ENCODE measurements around the gene MYO9B.
A peak's percentile ranks its signal among the peaks of the same experiment; 100 is the strongest.

The MYO9B gene

GRCh38 chr19:17213334-17213733 lies 137.8 kb downstream of the MYO9B start:
- no peak for DNase-seq (ENCODE audit: low read depth in 2 of 2)

GRCh38 chr19:17214508-17215126 lies 139.0 kb downstream of the MYO9B start:
- no peak for DNase-seq (ENCODE audit: low read depth in 2 of 2)

GRCh38 chr19:17215127-17215971 lies 139.8 kb downstream of the MYO9B start, which contains the start of gene USE1:
USE1 (plus strand) TSS chr19:17215357; CDS start chr19:17215406, 49 bp downstream.
- peak; percentile 71 to 78 for DNase-seq (ENCODE audit: low read depth in 2 of 2)

GRCh38 chr19:17216058-17216670 lies 140.6 kb downstream of the MYO9B start:
- no peak for DNase-seq (ENCODE audit: low read depth in 2 of 2)

GRCh38 chr19:17219286-17219685 lies 143.7 kb downstream of the MYO9B start:
- DNase-seq (ENCODE audit: low read depth in 2 of 2) = no peak

- no peak for DNase-seq (ENCODE audit: low read depth in 2 of 2)
Measured at GRCh38 chr19:17220207-17220758, 144.7 kb downstream of the MYO9B start.

- no peak for DNase-seq (ENCODE audit: low read depth in 2 of 2)
Measured at GRCh38 chr19:17225053-17225452, 149.5 kb downstream of the MYO9B start.

- peak; percentile 93 to 96 for DNase-seq (ENCODE audit: low read depth in 2 of 2)
Measured at GRCh38 chr19:17226002-17226933, 150.7 kb downstream of the MYO9B start, which contains the start of gene OCEL1. OCEL1 (plus strand) TSS chr19:17226226; CDS start chr19:17226248, 22 bp downstream.

- no peak for DNase-seq (ENCODE audit: low read depth in 2 of 2)
Measured at GRCh38 chr19:17227798-17228367, 152.3 kb downstream of the MYO9B start.

- no peak for DNase-seq (ENCODE audit: low read depth in 2 of 2)
Measured at GRCh38 chr19:17229890-17230289, 154.3 kb downstream of the MYO9B start.

- DNase-seq (ENCODE audit: low read depth in 2 of 2) = no peak
Measured at GRCh38 chr19:17232258-17232657, 156.7 kb downstream of the MYO9B start.

GRCh38 chr19:17234911-17235299 lies 159.3 kb downstream of the MYO9B start:
- peak in 1 of 2 experiments; percentile 65 for DNase-seq (ENCODE audit: low read depth in 2 of 2)

GRCh38 chr19:17235300-17235970 lies 159.9 kb downstream of the MYO9B start:
- DNase-seq (ENCODE audit: low read depth in 2 of 2) = peak; percentile 49 to 54

- DNase-seq (ENCODE audit: low read depth in 2 of 2) = no peak
Measured at GRCh38 chr19:17235971-17236777, 160.6 kb downstream of the MYO9B start.

GRCh38 chr19:17236811-17237543 lies 161.4 kb downstream of the MYO9B start:
- no peak for DNase-seq (ENCODE audit: low read depth in 2 of 2)

GRCh38 chr19:17237747-17238706 lies 162.4 kb downstream of the MYO9B start:
- DNase-seq (ENCODE audit: low read depth in 2 of 2) = no peak

GRCh38 chr19:17240062-17240752 lies 164.6 kb downstream of the MYO9B start:
- DNase-seq (ENCODE audit: low read depth in 2 of 2) = no peak
